IMR-90 (cell line): ENCODE measurements around the gene LAMA3. TPM values are rescaled to one million over a fixed set of nuclear protein-coding genes. Genes with fewer than 3 reads are reported as not detected.

Experiments
- ATAC-seq: fragments of 200-7000 bp; cut with Tn5 transposase; 2 replicates; pipeline ENCODE4 v1.9.1; 2020; ENCODE audit warnings: low read depth, mild to moderate bottlenecking, moderate library complexity
- BruUV-seq: library from RNA; stranded (reverse); fragments of 400-500 nt; replicated peaks from 2 replicates; lab custom pipeline; 2021; lab: Mats Ljungman, UMichigan
- CTCF ChIA-PET: fragments of 300-600 bp; formaldehyde crosslinking; extraction: SDS; loops from one replicate; lab custom pipeline; 2021; ENCODE audit warnings: antibody characterized with exemption; lab: Yijun Ruan, JAX
- POLR2A ChIA-PET: fragments of 300-600 bp; sonication (Branson Sonifier 250); formaldehyde crosslinking; loops from one replicate; lab custom pipeline; 2022; ENCODE audit warnings: antibody characterized with exemption; ENCODE audit not compliant: unreplicated experiment; lab: Charles Lee
- DNase-seq: peaks from one replicate; pipeline ENCODE4 v3.0.0; 2013
- H2AFZ ChIP-seq: replicated peaks from 2 replicates; pipeline ENCODE3; 2013; ENCODE audit warnings: low read length, mild to moderate bottlenecking; ENCODE audit not compliant: poor library complexity
- H2AK5ac ChIP-seq: 2 replicates; pipeline ENCODE4 v1.6.1; 2013; ENCODE audit warnings: low read depth, low read length, inconsistent platforms
- H2AK9ac ChIP-seq: replicated peaks from 2 replicates; pipeline ENCODE3; 2013; ENCODE audit warnings: mild to moderate bottlenecking, low read depth, low read length, moderate library complexity; ENCODE audit not compliant: poor library complexity
- H2BK120ac ChIP-seq: 2 replicates; pipeline ENCODE4 v1.6.1; 2013; ENCODE audit warnings: low read depth, low read length, inconsistent platforms
- H2BK15ac ChIP-seq: 3 replicates; pipeline ENCODE4 v1.6.1; 2013; ENCODE audit warnings: low read depth, low read length, inconsistent platforms
- H2BK20ac ChIP-seq: 2 replicates; pipeline ENCODE4 v1.6.1; 2013; ENCODE audit warnings: low read depth, mild to moderate bottlenecking, inconsistent platforms, low read length, moderate library complexity
- H2BK5ac ChIP-seq: 2 replicates; pipeline ENCODE4 v1.6.1; 2013; ENCODE audit warnings: mild to moderate bottlenecking, low read depth, low read length, inconsistent platforms; ENCODE audit not compliant: poor library complexity, severe bottlenecking
- H3K14ac ChIP-seq: replicated peaks from 2 replicates; pipeline ENCODE4 v1.6.1; 2013; ENCODE audit warnings: low read depth, low read length, inconsistent platforms
- H3K18ac ChIP-seq: 2 replicates; pipeline ENCODE4 v1.6.1; 2013; ENCODE audit warnings: low read depth, low read length, control low read depth
- H3K23ac ChIP-seq: 2 replicates; pipeline ENCODE4 v1.6.1; 2013; ENCODE audit warnings: low read depth, low read length, inconsistent platforms
- H3K27ac ChIP-seq: 2 replicates; pipeline ENCODE4 v1.5.1; 2013; ENCODE audit warnings: mild to moderate bottlenecking, control low read depth, low read length; ENCODE audit not compliant: insufficient read depth
- H3K27me3 ChIP-seq: 2 replicates; pipeline ENCODE4 v1.6.1; 2013; ENCODE audit warnings: low read length; ENCODE audit not compliant: control insufficient read depth, insufficient read depth
- H3K36me3 ChIP-seq: 2 replicates; pipeline ENCODE4 v1.6.1; 2013; ENCODE audit warnings: low read length, mixed read lengths; ENCODE audit not compliant: control insufficient read depth, insufficient read depth
- H3K4ac ChIP-seq: 2 replicates; pipeline ENCODE4 v1.6.1; 2013; ENCODE audit warnings: low read depth, low read length, inconsistent platforms
- H3K4me1 ChIP-seq: 2 replicates; pipeline ENCODE4 v1.6.1; 2013; ENCODE audit warnings: low read length, mixed read lengths; ENCODE audit not compliant: control insufficient read depth, insufficient read depth
- H3K4me2 ChIP-seq: 2 replicates; pipeline ENCODE4 v1.6.1; 2013; ENCODE audit warnings: low read depth, mild to moderate bottlenecking, control low read depth, low read length, moderate library complexity
- H3K4me3 ChIP-seq: 2 replicates; pipeline ENCODE4 v1.5.1; 2013; ENCODE audit warnings: low read depth, mild to moderate bottlenecking, control low read depth, low read length, moderate library complexity; ENCODE audit not compliant: insufficient read depth
- H3K56ac ChIP-seq: 2 replicates; pipeline ENCODE4 v1.6.1; 2013; ENCODE audit warnings: low read length, inconsistent platforms; ENCODE audit not compliant: insufficient read depth; ENCODE audit errors: extremely low read depth
- H3K79me1 ChIP-seq, 2 experiments: 2 replicates each; pipeline ENCODE4 v1.6.1; 2013; ENCODE audit warnings: low read length in 2 of 2, inconsistent platforms in 1 of 2, low read depth in 1 of 2
- H3K9ac ChIP-seq: 2 replicates; pipeline ENCODE4 v1.6.1; 2013; ENCODE audit warnings: low read depth, low read length, control low read depth
- H3K9me1 ChIP-seq: 2 replicates; pipeline ENCODE4 v1.6.1; 2013; ENCODE audit warnings: low read length, inconsistent platforms; ENCODE audit not compliant: insufficient read depth
- H3K9me3 ChIP-seq: 2 replicates; pipeline ENCODE4 v1.6.1; 2013; ENCODE audit warnings: low read length; ENCODE audit not compliant: control insufficient read depth, insufficient read depth
- H4K20me1 ChIP-seq: 2 replicates; pipeline ENCODE4 v1.6.1; 2013; ENCODE audit warnings: low read length, inconsistent platforms; ENCODE audit not compliant: insufficient read depth
- H4K5ac ChIP-seq: 2 replicates; pipeline ENCODE4 v1.6.1; 2013; ENCODE audit warnings: mild to moderate bottlenecking, low read depth, low read length, control low read depth
- H4K8ac ChIP-seq, 2 experiments: 2 replicates each; pipeline ENCODE4 v1.6.1; 2013; ENCODE audit warnings: low read depth in 2 of 2, low read length in 2 of 2, control low read depth in 1 of 2, inconsistent platforms in 1 of 2
- H4K91ac ChIP-seq: 2 replicates; pipeline ENCODE4 v1.6.1; 2013; ENCODE audit warnings: low read depth, low read length, inconsistent platforms; ENCODE audit not compliant: insufficient read depth
- BHLHE40 ChIP-seq: fragments of 150-350 bp; IDR thresholded peaks from 2 replicates; pipeline ENCODE4 v1.6.1; 2016; ENCODE audit warnings: mild to moderate bottlenecking, low read depth, low read length
- CEBPB ChIP-seq: IDR thresholded peaks from 2 replicates; pipeline ENCODE4 v1.6.1; 2012; ENCODE audit warnings: low read depth, low read length, improper control_type of control experiment
- CHD1 ChIP-seq: IDR thresholded peaks from 2 replicates; pipeline ENCODE4 v1.6.1; 2012; ENCODE audit warnings: low read depth, low read length, improper control_type of control experiment
- FOS ChIP-seq: fragments of 150-350 bp; IDR thresholded peaks from 2 replicates; pipeline ENCODE4 v1.6.1; 2016; ENCODE audit warnings: low read depth, low read length
- MAZ ChIP-seq: IDR thresholded peaks from 2 replicates; pipeline ENCODE4 v1.6.1; 2012; ENCODE audit warnings: low read depth, mild to moderate bottlenecking, low read length, improper control_type of control experiment, moderate library complexity, borderline replicate concordance
- NFE2L2 ChIP-seq: fragments of 150-350 bp; IDR thresholded peaks from 2 replicates; pipeline ENCODE4 v1.6.1; 2016; ENCODE audit warnings: low read depth, mild to moderate bottlenecking, low read length
- POLR2A ChIP-seq: IDR thresholded peaks from 2 replicates; pipeline ENCODE4 v1.6.1; 2012; ENCODE audit warnings: mild to moderate bottlenecking, low read depth, low read length
- RAD21 ChIP-seq: IDR thresholded peaks from 2 replicates; pipeline ENCODE4 v1.6.1; 2012; ENCODE audit warnings: low read length, improper control_type of control experiment
- RCOR1 ChIP-seq: IDR thresholded peaks from 2 replicates; pipeline ENCODE4 v1.6.1; 2012; ENCODE audit warnings: mild to moderate bottlenecking, low read length, improper control_type of control experiment; ENCODE audit not compliant: insufficient replicate concordance
- SMC3 ChIP-seq: fragments of 150-350 bp; IDR thresholded peaks from 2 replicates; pipeline ENCODE4 v1.6.1; 2016; ENCODE audit warnings: low read depth, mild to moderate bottlenecking, antibody characterized with exemption, low read length, moderate library complexity
- WGBS, 2 experiments: methylation state at CpG; one replicate each; pipeline versions ENCODE4 v1.1.5 to v1.1.7; 2013; ENCODE audit warnings: missing lambda C conversion rate in 2 of 2; ENCODE audit not compliant: insufficient read length in 1 of 2; ENCODE audit errors: extremely low coverage in 2 of 2; 5-methylcytosine and 5-hydroxymethylcytosine counted together
- dilution Hi-C: fragments of 300-500 bp; cut with HindIII; formaldehyde crosslinking; loops from one replicate; pipeline ENCODE4 v1.14.3; 2018; ENCODE audit warnings: low sequenced_read_pairs; ENCODE audit not compliant: unreplicated experiment
- in situ Hi-C: fragments of 300-500 bp; cut with MboI; formaldehyde crosslinking; loops from 3 replicates; pipeline ENCODE4 v1.14.3; 2019; ENCODE audit warnings: low sequenced_read_pairs, inconsistent platforms, mixed read lengths
- intact Hi-C: fragments of 100-400 bp; cut with micrococcal nuclease; formaldehyde crosslinking; loops from 2 replicates; pipeline ENCODE4 v1.10.0; 2022
- polyA plus RNA-seq, 3 experiments: library from polyadenylated mRNA; depleted of rRNA; stranded (reverse); fragments of >200 nt; gene quantifications; 2 replicates each; pipeline ENCODE4 v1.2.3, GENCODE V29; 2012; ENCODE audit warnings: low replicate concordance in 1 of 3
- total RNA-seq: library from RNA; depleted of rRNA; stranded (reverse); fragments of >200 nt; gene quantifications from 2 replicates; pipeline ENCODE4 v1.2.3, GENCODE V29; 2012
- TF ChIP-seq, protein P1 (sequence below): fragments of 150-350 bp; IDR thresholded peaks from 2 replicates; pipeline ENCODE4 v1.6.1; 2016; ENCODE audit warnings: low read depth, mild to moderate bottlenecking, low read length, moderate library complexity, borderline replicate concordance
- TF ChIP-seq, protein P2 (sequence below): conservative IDR thresholded peaks from 2 replicates; pipeline ENCODE4 v1.5.1; 2012; ENCODE audit warnings: mild to moderate bottlenecking, low read depth, low read length, improper control_type of control experiment
- TF ChIP-seq, protein P3 (sequence below): fragments of 150-350 bp; IDR thresholded peaks from 2 replicates; pipeline ENCODE4 v1.6.1; 2017; ENCODE audit warnings: mild to moderate bottlenecking, antibody characterized with exemption, low read length, low read depth

The LAMA3 gene
- total and polyA plus RNA-seq, 2 of the 4 experiments (the other 2 are of a cell fraction) = 0.18 to 0.19 TPM

DNA sequence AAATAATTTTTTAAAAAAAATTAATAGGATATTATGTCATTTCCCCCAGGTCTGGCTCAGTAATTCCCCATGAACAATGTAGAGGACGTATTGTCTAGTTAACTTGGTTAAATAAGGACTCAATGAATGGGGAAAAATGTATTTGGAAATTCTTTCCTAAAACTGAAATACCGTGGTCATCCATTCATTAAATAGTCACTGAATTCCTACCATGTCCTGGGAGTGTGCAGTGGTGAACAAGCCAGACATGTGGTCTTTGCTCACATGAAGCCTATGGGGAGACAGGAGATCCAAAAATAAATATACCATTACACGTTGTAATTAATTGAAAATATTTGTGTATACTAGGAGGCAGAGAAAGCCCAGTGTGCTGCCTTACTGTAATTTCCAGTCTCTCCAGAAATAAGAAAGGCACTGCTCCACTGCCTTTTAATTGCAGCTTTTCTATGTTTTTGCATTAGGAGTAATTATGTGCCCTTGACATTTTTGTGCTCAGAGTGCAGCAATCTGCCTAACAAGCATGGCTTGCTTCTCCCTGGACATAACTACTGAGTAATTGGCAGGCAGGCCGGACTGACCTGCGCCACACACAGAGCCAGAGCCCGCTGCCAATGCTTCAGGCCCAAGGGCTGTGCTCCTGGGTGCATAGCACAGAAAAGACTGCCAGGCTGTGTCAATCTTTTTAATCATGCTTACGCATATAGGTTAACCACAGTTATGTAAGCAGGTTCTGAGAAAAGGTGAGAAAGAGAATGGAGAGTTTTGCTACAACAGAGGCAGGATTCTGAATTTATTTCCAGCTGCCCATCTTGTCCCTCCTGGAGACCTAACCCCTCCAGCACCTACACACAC lies 303.1 kb downstream of the LAMA3 start:
- TF ChIP-seq MAZ (no peak), SMC3 (no peak), CEBPB (no peak), RAD21 (no peak), BHLHE40 (no peak), NFE2L2 (no peak), CHD1 (no peak), POLR2A (no peak), RCOR1 (no peak), FOS (no peak)
- TF ChIP-seq, protein P1, sequence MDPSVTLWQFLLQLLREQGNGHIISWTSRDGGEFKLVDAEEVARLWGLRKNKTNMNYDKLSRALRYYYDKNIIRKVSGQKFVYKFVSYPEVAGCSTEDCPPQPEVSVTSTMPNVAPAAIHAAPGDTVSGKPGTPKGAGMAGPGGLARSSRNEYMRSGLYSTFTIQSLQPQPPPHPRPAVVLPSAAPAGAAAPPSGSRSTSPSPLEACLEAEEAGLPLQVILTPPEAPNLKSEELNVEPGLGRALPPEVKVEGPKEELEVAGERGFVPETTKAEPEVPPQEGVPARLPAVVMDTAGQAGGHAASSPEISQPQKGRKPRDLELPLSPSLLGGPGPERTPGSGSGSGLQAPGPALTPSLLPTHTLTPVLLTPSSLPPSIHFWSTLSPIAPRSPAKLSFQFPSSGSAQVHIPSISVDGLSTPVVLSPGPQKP = no peak
- TF ChIP-seq, protein P2, sequence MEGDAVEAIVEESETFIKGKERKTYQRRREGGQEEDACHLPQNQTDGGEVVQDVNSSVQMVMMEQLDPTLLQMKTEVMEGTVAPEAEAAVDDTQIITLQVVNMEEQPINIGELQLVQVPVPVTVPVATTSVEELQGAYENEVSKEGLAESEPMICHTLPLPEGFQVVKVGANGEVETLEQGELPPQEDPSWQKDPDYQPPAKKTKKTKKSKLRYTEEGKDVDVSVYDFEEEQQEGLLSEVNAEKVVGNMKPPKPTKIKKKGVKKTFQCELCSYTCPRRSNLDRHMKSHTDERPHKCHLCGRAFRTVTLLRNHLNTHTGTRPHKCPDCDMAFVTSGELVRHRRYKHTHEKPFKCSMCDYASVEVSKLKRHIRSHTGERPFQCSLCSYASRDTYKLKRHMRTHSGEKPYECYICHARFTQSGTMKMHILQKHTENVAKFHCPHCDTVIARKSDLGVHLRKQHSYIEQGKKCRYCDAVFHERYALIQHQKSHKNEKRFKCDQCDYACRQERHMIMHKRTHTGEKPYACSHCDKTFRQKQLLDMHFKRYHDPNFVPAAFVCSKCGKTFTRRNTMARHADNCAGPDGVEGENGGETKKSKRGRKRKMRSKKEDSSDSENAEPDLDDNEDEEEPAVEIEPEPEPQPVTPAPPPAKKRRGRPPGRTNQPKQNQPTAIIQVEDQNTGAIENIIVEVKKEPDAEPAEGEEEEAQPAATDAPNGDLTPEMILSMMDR = no peak
- TF ChIP-seq, protein P3, sequence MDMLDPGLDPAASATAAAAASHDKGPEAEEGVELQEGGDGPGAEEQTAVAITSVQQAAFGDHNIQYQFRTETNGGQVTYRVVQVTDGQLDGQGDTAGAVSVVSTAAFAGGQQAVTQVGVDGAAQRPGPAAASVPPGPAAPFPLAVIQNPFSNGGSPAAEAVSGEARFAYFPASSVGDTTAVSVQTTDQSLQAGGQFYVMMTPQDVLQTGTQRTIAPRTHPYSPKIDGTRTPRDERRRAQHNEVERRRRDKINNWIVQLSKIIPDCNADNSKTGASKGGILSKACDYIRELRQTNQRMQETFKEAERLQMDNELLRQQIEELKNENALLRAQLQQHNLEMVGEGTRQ = no peak
- H2BK120ac ChIP-seq = peak overlapping the region; percentile 30; the same call in 1 of the 2 replicates
- DNase-seq (peak; percentile 38), ATAC-seq (peak; percentile 19; the same call in 1 of the 2 replicates)
- WGBS, 2 experiments = no CpG with 5 or more reads among the region's 7 CpGs
- ChIA-PET POLR2A (no interaction called here), CTCF (no interaction called here)
- dilution Hi-C loops = no loop called here
- no peak overlapping the region; the same call in 1 of the 2 replicates for H3K14ac ChIP-seq
- peak overlapping the region; percentile 24; the same call in 1 of the 2 replicates for H3K27ac ChIP-seq
- H4K91ac ChIP-seq = no peak overlapping the region
- 0 out of 2 replicates have a peak overlapping the region, but pooled peaks have one; percentile 21 for H3K4ac ChIP-seq
- in situ Hi-C loops = no loop called here
- H3K9me1 ChIP-seq = no peaks in the 10 kb centered on the region
- H4K5ac ChIP-seq = peak overlapping the region; percentile 52
- H3K18ac ChIP-seq = peak overlapping the region; percentile 58; the same call in 1 of the 2 replicates
- intact Hi-C loops = loop anchor here (5.0 kb wide), 1 partner anchor 65 kb away; no protein-coding TSS in a partner anchor
- no TSS peak for BruUV-seq
- H3K23ac ChIP-seq = no peak overlapping the region
- H2BK5ac ChIP-seq = no peak overlapping the region
- no peaks in the 10 kb centered on the region for H3K27me3 ChIP-seq
- H3K56ac ChIP-seq = no peak overlapping the region
- peaks cover 10% of the 10 kb centered on the region for H3K4me1 ChIP-seq
- H3K79me1 ChIP-seq = no peaks in the 10 kb centered on the region
- H4K20me1 ChIP-seq = no peaks in the 10 kb centered on the region
- H4K8ac ChIP-seq = no peak overlapping the region
- H2AK9ac ChIP-seq = no peak overlapping the region
- no peaks in the 10 kb centered on the region for H3K9me3 ChIP-seq
- H3K36me3 ChIP-seq = no peaks in the 10 kb centered on the region
- 0 out of 3 replicates have a peak overlapping the region, but pooled peaks have one; percentile 5 for H2BK15ac ChIP-seq
- peak overlapping the region; percentile 28 for H2BK20ac ChIP-seq
- no peak overlapping the region for H2AFZ ChIP-seq
- H3K4me3 ChIP-seq = no peak overlapping the region
- H3K9ac ChIP-seq = 0 out of 2 replicates have a peak overlapping the region, but pooled peaks have one; percentile 14
- H3K4me2 ChIP-seq = no peak overlapping the region
- H2AK5ac ChIP-seq = no peak overlapping the region
